H9 (cell line): ENCODE data around the gene CD300A. TPM values are rescaled to one million over a fixed set of nuclear protein-coding genes. Genes with fewer than 3 reads are reported as not detected.

Experiments used
- DNase-seq: peaks from one replicate; pipeline ENCODE4 v3.0.0-alpha.2; 2017
- H2AFZ ChIP-seq: one replicate; pipeline ENCODE4 v1.6.1; 2013; ENCODE audit warnings: mild to moderate bottlenecking, low read length, control low read depth, moderate library complexity
- H2AK5ac ChIP-seq: 2 replicates; pipeline ENCODE4 v1.6.1; 2013; ENCODE audit warnings: low read length, control low read depth, mixed read lengths; ENCODE audit not compliant: insufficient read length
- H2BK120ac ChIP-seq: one replicate; pipeline ENCODE4 v1.6.1; 2013; ENCODE audit warnings: low read depth, mild to moderate bottlenecking, low read length, control low read depth, inconsistent platforms; ENCODE audit not compliant: poor library complexity, severe bottlenecking
- H2BK12ac ChIP-seq: 2 replicates; pipeline ENCODE4 v1.6.1; 2013; ENCODE audit warnings: low read length, control low read depth, mixed read lengths, low read depth; ENCODE audit not compliant: insufficient read length
- H2BK15ac ChIP-seq: 2 replicates; pipeline ENCODE4 v1.6.1; 2013; ENCODE audit warnings: low read depth, low read length, control low read depth
- H2BK20ac ChIP-seq: one replicate; pipeline ENCODE4 v1.6.1; 2013; ENCODE audit warnings: low read depth, mild to moderate bottlenecking, low read length, control low read depth, inconsistent platforms; ENCODE audit not compliant: poor library complexity, severe bottlenecking
- H2BK5ac ChIP-seq: 2 replicates; pipeline ENCODE4 v1.6.1; 2013; ENCODE audit warnings: low read length, control low read depth, mixed read lengths; ENCODE audit not compliant: insufficient read length
- H3K14ac ChIP-seq: 2 replicates; pipeline ENCODE4 v1.6.1; 2013; ENCODE audit warnings: low read length, control low read depth; ENCODE audit not compliant: insufficient read depth
- H3K18ac ChIP-seq: 2 replicates; pipeline ENCODE4 v1.6.1; 2013; ENCODE audit warnings: low read depth, mild to moderate bottlenecking, mixed read lengths, low read length, control low read depth; ENCODE audit not compliant: insufficient read length
- H3K23ac ChIP-seq: 2 replicates; pipeline ENCODE4 v1.6.1; 2013; ENCODE audit warnings: low read length, control low read depth, mixed read lengths, low read depth; ENCODE audit not compliant: insufficient read length
- H3K23me2 ChIP-seq: 2 replicates; pipeline ENCODE4 v1.6.1; 2013; ENCODE audit warnings: low read depth, mild to moderate bottlenecking, mixed read lengths, low read length, control low read depth; ENCODE audit not compliant: insufficient read length, poor library complexity, severe bottlenecking
- H3K27ac ChIP-seq: 2 replicates; pipeline ENCODE4 v1.5.1; 2013; ENCODE audit warnings: low read length, control low read depth, mixed read lengths, low read depth; ENCODE audit not compliant: insufficient read length
- H3K27me3 ChIP-seq: 2 replicates; pipeline ENCODE4 v1.6.1; 2013; ENCODE audit warnings: low read length, control low read depth, inconsistent platforms; ENCODE audit not compliant: insufficient read depth
- H3K4ac ChIP-seq: 2 replicates; pipeline ENCODE4 v1.6.1; 2013; ENCODE audit warnings: low read depth, mild to moderate bottlenecking, control low read depth, inconsistent platforms, low read length, moderate library complexity
- H3K4me1 ChIP-seq: 2 replicates; pipeline ENCODE4 v1.6.1; 2013; ENCODE audit warnings: low read length, control low read depth, inconsistent platforms; ENCODE audit not compliant: insufficient read depth
- H3K4me2 ChIP-seq: 2 replicates; pipeline ENCODE4 v1.6.1; 2013; ENCODE audit warnings: low read length, control low read depth, mixed read lengths; ENCODE audit not compliant: insufficient read length, insufficient read depth
- H3K56ac ChIP-seq: 2 replicates; pipeline ENCODE4 v1.6.1; 2013; ENCODE audit warnings: low read depth, mild to moderate bottlenecking, mixed read lengths, low read length, control low read depth; ENCODE audit not compliant: insufficient read length
- H3K79me1 ChIP-seq: 2 replicates; pipeline ENCODE4 v1.6.1; 2013; ENCODE audit warnings: low read depth, mild to moderate bottlenecking, moderate library complexity, low read length, control low read depth, inconsistent platforms; ENCODE audit not compliant: insufficient read depth, poor library complexity, severe bottlenecking
- H3K79me2 ChIP-seq: 2 replicates; pipeline ENCODE4 v1.6.1; 2013; ENCODE audit warnings: low read length, control low read depth, inconsistent platforms; ENCODE audit not compliant: insufficient read depth
- H3K9ac ChIP-seq: 2 replicates; pipeline ENCODE4 v1.6.1; 2013; ENCODE audit warnings: low read length, control low read depth, mixed read lengths; ENCODE audit not compliant: insufficient read length; ENCODE audit errors: extremely low read depth
- H3K9me3 ChIP-seq: one replicate; pipeline ENCODE4 v1.6.1; 2013; ENCODE audit warnings: low read depth, low read length, inconsistent platforms; ENCODE audit not compliant: control insufficient read depth
- H3T11ph ChIP-seq: one replicate; pipeline ENCODE4 v1.6.1; 2013; ENCODE audit warnings: mild to moderate bottlenecking, low read length, control low read depth, inconsistent platforms
- H4K20me1 ChIP-seq: one replicate; pipeline ENCODE4 v1.6.1; 2013; ENCODE audit not compliant: control insufficient read depth, insufficient read length, insufficient read depth
- H4K5ac ChIP-seq: 2 replicates; pipeline ENCODE4 v1.6.1; 2013; ENCODE audit warnings: low read depth, mild to moderate bottlenecking, mixed read lengths, low read length, control low read depth; ENCODE audit not compliant: insufficient read length
- H4K8ac ChIP-seq: replicated peaks from 2 replicates; pipeline ENCODE4 v1.6.1; 2013; ENCODE audit warnings: low read length, control low read depth, mixed read lengths, low read depth; ENCODE audit not compliant: insufficient read length
- H4K91ac ChIP-seq: 2 replicates; pipeline ENCODE4 v1.6.1; 2013; ENCODE audit warnings: low read depth, mild to moderate bottlenecking, moderate library complexity, mixed read lengths, low read length, control low read depth; ENCODE audit not compliant: insufficient read length
- H3K27ac Mint-ChIP-seq, 3 experiments: 2 replicates in 2 of 3; 3 replicates in 1 of 3; pipeline ENCODE4 v1.8.0; 2020 to 2021; ENCODE audit warnings: mixed read lengths in 3 of 3, mild to moderate bottlenecking in 1 of 3, moderate library complexity in 1 of 3
- H3K27me3 Mint-ChIP-seq: 2 replicates; pipeline ENCODE4 v1.8.0; 2021; ENCODE audit warnings: low read depth, mild to moderate bottlenecking, moderate library complexity, mixed read lengths
- H3K36me3 Mint-ChIP-seq, 3 experiments: 2 replicates in 2 of 3; 3 replicates in 1 of 3; pipeline ENCODE4 v1.8.0; 2020 to 2021; ENCODE audit warnings: low read depth in 3 of 3, mixed read lengths in 3 of 3; ENCODE audit not compliant: insufficient read depth in 1 of 3
- H3K4me1 Mint-ChIP-seq, 2 experiments: 2 replicates each; pipeline ENCODE4 v1.8.0; 2020; ENCODE audit warnings: mixed read lengths in 2 of 2
- H3K4me3 Mint-ChIP-seq, 2 experiments: 2 replicates in 1 of 2; 3 replicates in 1 of 2; pipeline ENCODE4 v1.8.0; 2020 to 2021; ENCODE audit warnings: mild to moderate bottlenecking in 2 of 2, mixed read lengths in 2 of 2, moderate library complexity in 1 of 2
- H3K9me3 Mint-ChIP-seq, 2 experiments: 2 replicates in 1 of 2; 3 replicates in 1 of 2; pipeline ENCODE4 v1.8.0; 2020; ENCODE audit warnings: mild to moderate bottlenecking in 2 of 2, mixed read lengths in 2 of 2, moderate library complexity in 1 of 2
- WGBS: extraction: QIAGEN DNeasy Blood & Tissue Kit; methylation state at CpG from one replicate; pipeline ENCODE4 v1.1.7; 2013; ENCODE audit warnings: missing lambda C conversion rate, low lambda C conversion rate, mixed read lengths; ENCODE audit not compliant: insufficient read length; ENCODE audit errors: extremely low coverage; 5-methylcytosine and 5-hydroxymethylcytosine counted together
- total RNA-seq: library from RNA; stranded (reverse); gene quantifications from 2 replicates; pipeline ENCODE4 v1.2.1, GENCODE V29; 2021
- TF ChIP-seq, protein P1 (sequence below): fragments of 200-600 bp; sonication (generic); conservative IDR thresholded peaks from 3 replicates; pipeline ENCODE4 v1.8.0; 2021; ENCODE audit warnings: antibody characterized with exemption, mild to moderate bottlenecking

CD300A gene
- total RNA-seq, 1 experiment from 2014 or later, result not detected

DNA sequence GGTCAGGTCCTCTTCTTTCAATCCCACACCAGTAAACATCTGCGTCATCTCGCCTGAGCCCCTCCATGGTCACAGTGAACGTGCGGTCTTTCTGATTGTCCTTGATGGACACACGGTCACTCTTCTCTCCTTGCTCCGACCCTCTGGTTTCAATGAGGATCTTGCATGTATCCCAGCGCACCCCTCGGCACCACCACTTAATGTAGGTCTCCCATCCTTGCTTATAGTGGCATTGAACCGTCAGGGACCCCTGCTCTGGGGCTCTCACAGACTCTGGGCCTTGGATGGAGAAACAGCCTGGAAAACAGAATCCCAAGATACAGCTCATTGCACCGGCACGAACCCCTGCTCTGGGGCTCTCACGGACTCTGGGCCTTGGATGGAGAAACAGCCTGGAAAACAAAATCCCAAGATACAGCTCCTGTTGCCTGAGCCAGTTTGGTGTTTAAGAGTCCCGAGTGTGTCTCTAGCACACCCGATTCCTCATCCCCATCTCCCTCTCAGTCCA lies 59.4 kb downstream of the CD300A start:
- Histone ChIP-seq H3K27ac (no peak overlapping the region), H3K9me3 (no peaks in the 10 kb centered on the region), H3K23ac (no peak overlapping the region), H4K5ac (no peak overlapping the region), H2AK5ac (no peak overlapping the region), H2BK15ac (no peak overlapping the region), H3K4me2 (no peak overlapping the region), H3K9ac (no peak overlapping the region), H4K20me1 (no peaks in the 10 kb centered on the region), H2BK5ac (no peak overlapping the region), H3K56ac (no peak overlapping the region), H3K18ac (no peak overlapping the region), H3K27me3 (no peaks in the 10 kb centered on the region; the same call in 1 of the 2 replicates), H2BK12ac (no peak overlapping the region), H3K4ac (no peak overlapping the region), H3K23me2 (no peaks in the 10 kb centered on the region), H2BK20ac (no peak overlapping the region), H4K91ac (no peak overlapping the region), H4K8ac (no peak overlapping the region), H3T11ph (no peak overlapping the region), H3K79me1 (no peaks in the 10 kb centered on the region), H2BK120ac (no peak overlapping the region), H3K4me1 (no peaks in the 10 kb centered on the region), H3K79me2 (no peaks in the 10 kb centered on the region), H2AFZ (no peak overlapping the region), H3K14ac (no peak overlapping the region)
- no peak overlapping the region for H3K27ac Mint-ChIP-seq
- no peaks in the 10 kb centered on the region; a peak in 1 of 7 replicates for H3K36me3 Mint-ChIP-seq
- TF ChIP-seq, protein P1, sequence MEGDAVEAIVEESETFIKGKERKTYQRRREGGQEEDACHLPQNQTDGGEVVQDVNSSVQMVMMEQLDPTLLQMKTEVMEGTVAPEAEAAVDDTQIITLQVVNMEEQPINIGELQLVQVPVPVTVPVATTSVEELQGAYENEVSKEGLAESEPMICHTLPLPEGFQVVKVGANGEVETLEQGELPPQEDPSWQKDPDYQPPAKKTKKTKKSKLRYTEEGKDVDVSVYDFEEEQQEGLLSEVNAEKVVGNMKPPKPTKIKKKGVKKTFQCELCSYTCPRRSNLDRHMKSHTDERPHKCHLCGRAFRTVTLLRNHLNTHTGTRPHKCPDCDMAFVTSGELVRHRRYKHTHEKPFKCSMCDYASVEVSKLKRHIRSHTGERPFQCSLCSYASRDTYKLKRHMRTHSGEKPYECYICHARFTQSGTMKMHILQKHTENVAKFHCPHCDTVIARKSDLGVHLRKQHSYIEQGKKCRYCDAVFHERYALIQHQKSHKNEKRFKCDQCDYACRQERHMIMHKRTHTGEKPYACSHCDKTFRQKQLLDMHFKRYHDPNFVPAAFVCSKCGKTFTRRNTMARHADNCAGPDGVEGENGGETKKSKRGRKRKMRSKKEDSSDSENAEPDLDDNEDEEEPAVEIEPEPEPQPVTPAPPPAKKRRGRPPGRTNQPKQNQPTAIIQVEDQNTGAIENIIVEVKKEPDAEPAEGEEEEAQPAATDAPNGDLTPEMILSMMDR, result no peak
- peaks cover 0 to 6% of the 10 kb centered on the region in 2 experiments; a peak in 4 of 5 replicates for H3K9me3 Mint-ChIP-seq
- WGBS, result no CpG with 5 or more reads among the region's 14 CpGs
- no peaks in the 10 kb centered on the region for H3K4me1 Mint-ChIP-seq
- peak; percentile 22 for DNase-seq
- no peak overlapping the region for H3K4me3 Mint-ChIP-seq
- peaks cover 74% of the 10 kb centered on the region for H3K27me3 Mint-ChIP-seq
